Middle frontal gyrus (tissue), 1 donor: Measurements from ENCODE around the gene PRIM2.
A peak's percentile ranks its signal among the peaks of the same experiment; 100 is the strongest.
"Not testable (repeated sequence)": the region's sequence is repeated elsewhere in the genome, so short reads cannot be mapped to it uniquely, and the experiment has no call there.

Experiments
- DNase-seq: peaks from one replicate; pipeline ENCODE4 v3.0.0-alpha.2; 2015; ENCODE audit warnings: low spot score; ENCODE audit errors: extremely low spot score

The PRIM2 gene, protein sequence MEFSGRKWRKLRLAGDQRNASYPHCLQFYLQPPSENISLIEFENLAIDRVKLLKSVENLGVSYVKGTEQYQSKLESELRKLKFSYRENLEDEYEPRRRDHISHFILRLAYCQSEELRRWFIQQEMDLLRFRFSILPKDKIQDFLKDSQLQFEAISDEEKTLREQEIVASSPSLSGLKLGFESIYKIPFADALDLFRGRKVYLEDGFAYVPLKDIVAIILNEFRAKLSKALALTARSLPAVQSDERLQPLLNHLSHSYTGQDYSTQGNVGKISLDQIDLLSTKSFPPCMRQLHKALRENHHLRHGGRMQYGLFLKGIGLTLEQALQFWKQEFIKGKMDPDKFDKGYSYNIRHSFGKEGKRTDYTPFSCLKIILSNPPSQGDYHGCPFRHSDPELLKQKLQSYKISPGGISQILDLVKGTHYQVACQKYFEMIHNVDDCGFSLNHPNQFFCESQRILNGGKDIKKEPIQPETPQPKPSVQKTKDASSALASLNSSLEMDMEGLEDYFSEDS

DNA sequence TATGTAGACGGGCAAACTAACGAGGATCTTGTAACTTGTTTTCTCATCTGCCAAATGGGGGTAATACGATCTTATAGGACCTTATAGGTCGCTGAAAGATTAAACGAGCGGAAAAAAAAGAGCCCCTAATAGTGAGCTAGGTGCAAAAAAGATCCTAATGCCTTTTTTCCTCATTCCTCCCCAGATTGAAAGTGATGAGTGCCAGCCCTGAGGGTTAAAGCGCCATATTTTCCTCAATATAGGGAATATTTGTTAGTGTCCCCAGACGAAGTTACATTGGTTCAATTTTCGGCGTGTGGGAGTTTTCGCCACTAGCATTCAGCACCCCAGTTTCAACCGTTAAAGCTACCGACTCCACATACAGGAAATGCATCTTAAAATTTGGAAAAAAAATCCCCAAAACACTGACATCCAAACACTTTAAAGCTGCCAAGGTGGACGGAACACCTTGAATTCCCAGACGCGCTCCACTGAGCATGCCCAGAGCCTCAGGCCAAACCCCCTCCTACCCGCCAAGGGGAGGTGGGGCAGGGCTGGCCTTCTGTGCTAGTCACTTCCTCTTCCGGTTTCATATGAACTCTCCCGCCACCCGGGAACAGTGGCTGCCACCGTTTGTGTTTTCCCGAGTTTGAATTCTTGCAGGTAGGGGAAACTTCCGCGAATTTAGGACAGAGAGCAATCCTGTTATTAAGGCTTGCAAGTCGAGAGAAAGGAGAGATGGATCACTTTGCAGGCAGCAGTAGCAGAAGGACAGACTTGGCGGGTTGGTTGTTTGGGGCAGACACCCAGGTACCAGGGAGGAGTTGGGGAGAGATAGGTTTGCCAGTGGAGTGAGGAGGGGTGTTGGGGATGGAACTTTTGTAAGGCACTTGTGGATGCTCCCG lies at the start of gene PRIM2:
Gene PRIM2 (plus strand): TSS at position 571 of the 884 bp plus-strand sequence. CDS start 816 bp downstream, outside the sequence.
- DNase-seq = peak; percentile 62

DNA sequence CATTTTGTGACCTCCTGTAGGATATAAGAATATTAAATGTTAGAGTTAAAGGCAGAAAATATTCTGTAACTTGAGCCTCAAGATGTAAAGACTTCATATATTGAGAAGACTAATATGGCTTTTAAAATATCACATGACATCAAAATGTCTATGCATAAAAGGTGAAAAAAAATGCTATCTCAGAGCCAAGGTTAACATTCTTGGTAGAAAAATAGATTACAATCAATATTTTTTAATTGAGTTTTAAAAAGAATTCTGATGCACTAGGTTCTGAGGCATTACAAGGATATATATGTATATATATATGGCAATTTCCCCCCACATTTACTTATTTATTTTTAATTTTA lies 49.2 kb upstream of the PRIM2 start:
- DNase-seq = no peak

GRCh38 chr6:57274113-57274824 lies 43.2 kb upstream of the PRIM2 start:
- DNase-seq = not testable (repeated sequence)

- DNase-seq = no peak
These were observed 42.0 kb upstream of the PRIM2 start for GRCh38 chr6:57275384-57275783.

GRCh38 chr6:57276946-57277345 lies 40.5 kb upstream of the PRIM2 start:
- DNase-seq = no peak

GRCh38 chr6:57278570-57278969 lies 38.9 kb upstream of the PRIM2 start:
- no peak for DNase-seq

DNA sequence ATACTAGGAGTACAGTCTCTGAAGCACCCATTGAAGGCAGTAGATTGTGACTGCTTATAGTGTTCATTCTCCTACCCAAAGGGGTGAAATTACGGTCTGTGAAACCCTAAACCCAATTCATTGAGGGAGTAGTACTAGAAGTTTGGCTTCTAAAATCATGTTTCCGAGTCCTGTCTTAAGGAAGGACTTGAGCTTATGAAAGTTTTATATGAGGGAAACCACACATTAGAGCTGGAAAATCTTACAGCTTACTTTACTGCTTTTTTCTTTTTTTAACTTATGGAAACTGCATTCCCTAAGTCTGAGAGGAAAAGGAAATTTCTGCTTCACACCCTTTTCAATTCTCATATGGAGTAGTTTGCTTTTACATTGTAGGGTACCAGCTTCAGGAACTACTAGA lies 38.4 kb upstream of the PRIM2 start:
- no peak for DNase-seq

- no peak for DNase-seq
These were observed 34.3 kb upstream of the PRIM2 start for GRCh38 chr6:57283106-57283505.

- no peak for DNase-seq
These were observed 33.4 kb upstream of the PRIM2 start for GRCh38 chr6:57283911-57284455.

- not testable (repeated sequence) for DNase-seq
These were observed 29.3 kb upstream of the PRIM2 start for GRCh38 chr6:57288136-57288535.

DNA sequence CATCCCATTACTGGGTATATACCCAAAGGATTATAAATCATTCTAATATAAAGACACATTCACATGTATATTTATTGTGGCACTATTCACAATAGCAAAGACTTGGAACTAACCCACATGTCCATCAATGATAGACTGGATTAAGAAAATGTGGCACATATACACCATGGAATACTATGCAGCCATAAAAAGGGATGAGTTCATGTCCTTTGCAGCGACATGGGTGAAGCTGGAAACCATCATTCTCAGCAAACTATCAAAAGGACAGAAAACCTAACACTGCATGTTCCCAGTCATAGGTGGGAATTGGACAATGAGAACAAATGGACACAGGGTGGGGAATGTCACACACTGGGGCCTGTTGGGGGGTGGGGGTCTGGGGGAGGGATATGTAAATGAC lies 24.0 kb upstream of the PRIM2 start:
- DNase-seq = not testable (repeated sequence)

DNA sequence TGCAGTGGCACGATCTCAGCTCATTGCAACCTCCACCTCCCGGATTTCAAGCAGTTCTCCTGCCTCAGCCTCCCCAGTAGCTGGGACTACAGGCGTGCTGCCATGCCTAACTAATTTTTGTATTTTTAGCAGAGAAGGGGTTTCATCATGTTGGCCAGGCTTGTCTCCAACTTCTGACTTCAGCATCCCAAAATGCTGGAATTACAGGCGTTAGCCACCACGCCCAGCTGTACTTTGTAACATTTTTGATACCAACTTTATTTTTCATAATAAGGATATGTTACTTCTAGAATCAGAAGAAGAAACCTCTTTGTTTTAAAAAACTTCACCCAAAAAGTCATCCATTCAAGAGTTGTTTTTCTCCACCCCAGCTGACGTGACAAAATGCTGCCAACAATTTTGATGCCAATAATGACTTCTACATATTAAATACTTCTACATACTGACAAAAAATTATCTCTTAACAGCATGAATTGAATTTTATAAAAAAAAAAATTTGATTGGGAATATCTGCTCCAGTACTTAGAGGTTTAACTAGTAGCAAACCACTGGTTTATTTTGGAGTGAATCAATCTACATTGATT lies 22.5 kb upstream of the PRIM2 start:
- no peak for DNase-seq

DNA sequence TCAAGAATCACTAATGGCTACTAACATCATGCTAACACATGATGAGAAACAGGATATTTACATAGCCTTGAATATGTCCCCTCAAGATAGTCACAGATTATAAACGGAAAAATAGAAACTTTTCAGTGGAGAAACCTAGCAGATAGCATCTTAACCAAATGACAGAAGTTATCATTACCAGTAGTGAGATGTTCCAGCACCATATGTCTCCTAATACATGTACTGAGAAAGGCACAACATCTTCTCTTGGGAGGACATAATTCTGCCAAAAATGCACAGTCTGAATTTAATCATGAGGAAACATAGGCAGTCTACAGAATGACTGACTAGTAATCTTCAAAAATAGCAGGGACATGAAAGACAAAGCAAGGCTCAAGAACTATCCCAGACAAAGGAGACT lies 19.9 kb upstream of the PRIM2 start:
- DNase-seq = no peak

GRCh38 chr6:57298741-57299140 lies 18.7 kb upstream of the PRIM2 start:
- no peak for DNase-seq

- DNase-seq = no peak
These were observed 15.7 kb upstream of the PRIM2 start for GRCh38 chr6:57301757-57302156.

DNA sequence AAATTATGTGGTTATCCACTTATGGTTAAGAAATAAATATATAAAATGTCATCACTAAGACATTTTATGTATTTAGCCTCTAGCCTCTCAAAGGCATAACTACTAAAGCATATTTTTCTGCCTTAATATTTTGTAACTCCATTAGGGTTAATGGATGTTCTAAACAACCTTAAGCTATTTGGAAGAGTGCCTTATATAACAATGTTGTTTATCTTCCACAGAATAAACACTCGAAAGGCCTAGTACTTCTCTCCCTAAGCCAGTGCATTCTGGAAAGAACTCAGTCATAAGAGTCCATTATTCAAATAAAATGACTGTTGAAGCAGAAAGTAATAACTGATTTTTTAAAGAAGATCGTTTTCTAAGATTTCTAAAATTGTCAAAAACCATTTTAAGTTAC lies 15.0 kb upstream of the PRIM2 start:
- no peak for DNase-seq

DNA sequence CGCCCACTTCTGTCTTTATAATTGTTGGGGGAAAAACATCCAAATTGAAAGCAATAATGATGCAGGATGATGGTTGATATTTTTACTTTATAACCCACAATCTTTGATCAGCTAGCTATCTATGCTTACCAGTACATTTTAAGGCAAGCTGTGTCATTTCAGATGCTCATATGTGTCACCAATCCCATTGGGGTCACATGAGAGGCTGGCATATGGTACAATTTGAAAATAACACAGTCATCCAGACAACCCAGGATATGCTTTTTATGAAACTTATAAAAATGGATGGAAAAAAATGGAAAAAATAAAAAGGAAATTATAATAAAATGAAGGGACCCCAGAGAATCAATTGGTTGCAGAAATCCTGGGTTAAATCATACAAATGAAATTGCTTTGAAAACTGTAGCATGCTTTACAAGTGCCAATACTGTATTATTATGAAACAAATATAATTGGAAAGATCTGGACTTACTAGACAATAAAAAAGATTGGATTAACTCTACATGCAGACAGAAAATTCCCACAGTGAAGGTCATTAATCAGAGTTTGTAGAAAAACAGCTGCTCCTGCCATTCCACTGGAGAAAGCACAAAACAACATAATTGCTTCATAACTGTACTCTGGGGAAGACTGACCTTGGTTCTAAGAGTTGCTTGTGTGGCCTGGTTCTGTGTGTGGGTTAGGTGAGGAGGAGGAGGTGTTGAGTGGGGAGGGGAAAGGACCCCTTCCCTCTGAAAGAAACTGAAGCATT lies 13.3 kb upstream of the PRIM2 start:
- no peak for DNase-seq

GRCh38 chr6:57305107-57305506 lies 12.3 kb upstream of the PRIM2 start:
- no peak for DNase-seq

- no peak for DNase-seq
These were observed 11.7 kb upstream of the PRIM2 start for GRCh38 chr6:57305761-57306160.

DNA sequence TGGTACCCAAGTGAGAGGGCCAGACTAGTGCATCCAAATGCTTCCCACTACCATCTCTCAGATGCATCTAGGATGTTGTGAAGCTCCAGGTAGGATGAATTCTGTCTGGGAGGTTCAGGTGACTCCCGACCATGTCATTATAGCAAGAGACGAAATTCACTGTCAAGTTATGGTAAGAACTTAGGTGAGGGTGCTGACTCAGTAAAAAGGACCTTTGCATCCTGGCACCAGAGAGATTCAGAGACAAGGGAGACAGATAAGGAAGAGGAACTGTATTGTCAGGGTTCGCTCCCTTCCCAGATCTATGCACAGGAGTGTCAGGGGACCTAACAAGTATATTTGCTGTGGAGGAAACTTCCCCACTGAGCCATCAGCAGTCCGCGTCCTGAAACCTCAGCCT lies 11.2 kb upstream of the PRIM2 start:
- no peak for DNase-seq
